ENCODE data around the gene ZNF311. TPM values are rescaled to one million over a fixed set of nuclear protein-coding genes. Genes with fewer than 3 reads are reported as not detected.
A peak's percentile ranks its signal among the peaks of the same experiment; 100 is the strongest.

Gene ZNF311
- polyA plus RNA-seq (1.7 to 2.7 TPM (median 2.6 TPM) in 3 replicates), polyA minus RNA-seq (1.5 to 1.8 TPM (median 1.6 TPM) in 3 replicates)
- 1.8 TPM for polyA plus RNA-seq (2011; ENCODE audit: low read depth)
- polyA plus RNA-seq (2011; cell fraction: cytosol; rRNA removed), result 1.0 and 1.7 TPM in 2 replicates
- 5.2 and 5.4 TPM in 2 replicates for polyA plus RNA-seq (2011; cell fraction: nucleus; rRNA removed)
- 0.87 and 1.5 TPM in 2 replicates for polyA plus RNA-seq (2012; ENCODE audit: low replicate concordance)
- not detected for polyA minus RNA-seq (2011; cell fraction: cytosol; rRNA and poly(A)+ RNA removed)
- 0.84 and 1.9 TPM in 2 replicates for polyA minus RNA-seq (2011; cell fraction: nucleus; rRNA and poly(A)+ RNA removed)

DNA sequence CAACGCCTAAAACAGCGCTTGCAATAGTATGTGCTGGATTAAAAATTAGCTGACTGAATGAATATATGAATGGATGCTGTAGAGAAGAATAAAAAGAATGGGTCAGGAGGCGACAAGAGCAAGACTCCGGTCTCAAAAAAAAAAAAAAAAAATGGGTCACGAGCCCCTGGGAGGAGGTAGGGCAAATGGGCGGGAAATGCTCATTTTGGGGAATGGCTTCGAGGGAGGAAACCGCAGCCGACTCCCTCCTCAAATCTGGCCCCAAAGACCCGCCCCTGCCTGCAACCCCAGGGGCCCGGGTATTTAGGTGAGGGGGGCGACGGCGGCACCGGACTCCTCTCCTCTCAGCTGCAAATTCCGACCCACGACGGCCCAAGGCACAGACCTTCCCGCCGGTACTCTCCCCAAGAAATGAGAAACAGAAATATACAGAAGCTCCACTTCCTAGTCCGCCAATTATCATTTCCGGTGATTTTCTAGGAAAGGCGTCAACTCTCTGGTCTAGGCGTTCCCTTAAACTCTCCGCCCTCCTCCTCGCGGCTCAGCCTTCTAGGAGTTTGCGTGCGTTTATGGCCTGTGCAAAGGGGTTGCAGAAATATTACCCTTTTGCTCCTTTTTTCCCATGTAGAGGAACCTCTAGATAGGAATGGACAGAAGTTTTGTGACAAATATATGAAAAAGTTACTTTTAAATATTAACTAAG lies at the start of gene ZNF311:
Gene ZNF311, minus strand, starts transcription at position 133 of the 703 bp plus-strand sequence. CDS start 1,361 bp downstream, outside the sequence.
- Histone ChIP-seq H3K4me1 (ENCODE audit: control insufficient read depth, extremely low read depth, insufficient read depth, low read length) (peaks cover 5% of the 10 kb centered on the region), H3K9me1 (ENCODE audit: control insufficient read depth, extremely low read depth, insufficient read depth, low read length) (no peaks in the 10 kb centered on the region), H3K9me3 (ENCODE audit: control insufficient read depth, low read depth, low read length) (no peaks in the 10 kb centered on the region), H4K20me1 (ENCODE audit: control insufficient read depth, extremely low read depth, insufficient read depth, low read length) (no peaks in the 10 kb centered on the region), H3K27ac (ENCODE audit: control insufficient read depth, insufficient read depth, low read length) (peak within 1 kb of the TSS; percentile 32), H2AFZ (ENCODE audit: control insufficient read depth, low read length) (peak within 1 kb of the TSS; percentile 91), H3K27me3 (ENCODE audit: control insufficient read depth, extremely low read depth, insufficient read depth, low read length) (no peaks in the 10 kb centered on the region), H3K4me3 (ENCODE audit: control insufficient read depth in 2 of 3, extremely low read depth in 1 of 3, insufficient read depth in 2 of 3, low read depth in 1 of 3, low read length in 3 of 3) (peak within 1 kb of the TSS; percentile 54 to 83 (median 70)), H3K4me2 (ENCODE audit: control insufficient read depth, extremely low read depth, insufficient read depth, low read depth, low read length) (peak within 1 kb of the TSS; percentile 86), H3K36me3 (ENCODE audit: control insufficient read depth in 2 of 2, extremely low read depth in 1 of 2, insufficient read depth in 2 of 2, low read length in 2 of 2) (no peaks in the 10 kb centered on the region), H3K79me2 (ENCODE audit: control insufficient read depth, insufficient read depth, low read length) (no peaks in the 10 kb centered on the region), H3K9ac (ENCODE audit: control insufficient read depth, extremely low read depth, insufficient read depth, low read length) (peak within 1 kb of the TSS; percentile 72)
- DNase-seq (ENCODE audit: low read depth, low spot score) (no peak), FAIRE-seq (peak; percentile 86)
- dilution Hi-C loops (cut with MboI; ENCODE audit: extremely low pct_ligation_motif_present, low sequenced_read_pairs), result no loop called here
- no peak for TF ChIP-seq EZH2 (IDR thresholded peaks at IDR 0.05; ENCODE audit: low read length)
- TF ChIP-seq, protein P1, sequence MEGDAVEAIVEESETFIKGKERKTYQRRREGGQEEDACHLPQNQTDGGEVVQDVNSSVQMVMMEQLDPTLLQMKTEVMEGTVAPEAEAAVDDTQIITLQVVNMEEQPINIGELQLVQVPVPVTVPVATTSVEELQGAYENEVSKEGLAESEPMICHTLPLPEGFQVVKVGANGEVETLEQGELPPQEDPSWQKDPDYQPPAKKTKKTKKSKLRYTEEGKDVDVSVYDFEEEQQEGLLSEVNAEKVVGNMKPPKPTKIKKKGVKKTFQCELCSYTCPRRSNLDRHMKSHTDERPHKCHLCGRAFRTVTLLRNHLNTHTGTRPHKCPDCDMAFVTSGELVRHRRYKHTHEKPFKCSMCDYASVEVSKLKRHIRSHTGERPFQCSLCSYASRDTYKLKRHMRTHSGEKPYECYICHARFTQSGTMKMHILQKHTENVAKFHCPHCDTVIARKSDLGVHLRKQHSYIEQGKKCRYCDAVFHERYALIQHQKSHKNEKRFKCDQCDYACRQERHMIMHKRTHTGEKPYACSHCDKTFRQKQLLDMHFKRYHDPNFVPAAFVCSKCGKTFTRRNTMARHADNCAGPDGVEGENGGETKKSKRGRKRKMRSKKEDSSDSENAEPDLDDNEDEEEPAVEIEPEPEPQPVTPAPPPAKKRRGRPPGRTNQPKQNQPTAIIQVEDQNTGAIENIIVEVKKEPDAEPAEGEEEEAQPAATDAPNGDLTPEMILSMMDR (optimal IDR thresholded peaks at IDR 0.05 in 1 of 3, IDR thresholded peaks at IDR 0.05 in 1 of 3, conservative IDR thresholded peaks at IDR 0.05 in 1 of 3; ENCODE audit: extremely low read depth in 1 of 3, insufficient read depth in 2 of 3, low read length in 3 of 3), result no peak

DNA sequence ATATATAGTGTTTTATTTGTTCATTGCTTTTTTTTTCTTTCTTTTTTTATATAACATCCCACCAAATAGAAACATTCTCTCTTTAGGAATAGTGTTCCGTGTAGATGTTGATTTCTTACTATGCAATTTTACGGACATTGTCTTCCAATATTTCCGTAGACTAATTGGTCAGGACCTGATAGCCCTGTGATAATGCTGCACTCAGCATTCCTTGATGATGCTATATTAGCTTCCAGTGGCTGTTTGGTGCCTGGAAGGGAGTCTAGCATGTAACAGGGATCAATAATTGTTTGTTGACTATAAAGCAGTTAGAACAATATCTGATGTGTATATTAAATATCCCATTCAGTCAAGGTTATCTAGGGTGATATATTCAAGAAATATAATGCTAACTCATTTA lies 46.6 kb upstream of the ZNF311 start:
- H3K9ac ChIP-seq (ENCODE audit: control insufficient read depth, extremely low read depth, insufficient read depth, low read length), result no peak overlapping the region
- H3K4me3 ChIP-seq (ENCODE audit: control insufficient read depth in 2 of 3, extremely low read depth in 1 of 3, insufficient read depth in 2 of 3, low read depth in 1 of 3, low read length in 3 of 3), result no peak overlapping the region
- FAIRE-seq (no peak), DNase-seq (ENCODE audit: low read depth, low spot score) (no peak)
- no peaks in the 10 kb centered on the region for H3K9me3 ChIP-seq (ENCODE audit: control insufficient read depth, low read depth, low read length)
- no peak overlapping the region for H2AFZ ChIP-seq (ENCODE audit: control insufficient read depth, low read length)
- H3K4me2 ChIP-seq (ENCODE audit: control insufficient read depth, extremely low read depth, insufficient read depth, low read depth, low read length), result no peak overlapping the region
- no peaks in the 10 kb centered on the region for H3K36me3 ChIP-seq (ENCODE audit: control insufficient read depth in 2 of 2, extremely low read depth in 1 of 2, insufficient read depth in 2 of 2, low read length in 2 of 2)
- H4K20me1 ChIP-seq (ENCODE audit: control insufficient read depth, extremely low read depth, insufficient read depth, low read length), result no peaks in the 10 kb centered on the region
- no peaks in the 10 kb centered on the region for H3K9me1 ChIP-seq (ENCODE audit: control insufficient read depth, extremely low read depth, insufficient read depth, low read length)
- no peak overlapping the region for H3K27ac ChIP-seq (ENCODE audit: control insufficient read depth, insufficient read depth, low read length)
- TF ChIP-seq EZH2 (IDR thresholded peaks at IDR 0.05; ENCODE audit: low read length), result no peak
- TF ChIP-seq, protein P1 (optimal IDR thresholded peaks at IDR 0.05 in 1 of 3, IDR thresholded peaks at IDR 0.05 in 1 of 3, conservative IDR thresholded peaks at IDR 0.05 in 1 of 3; ENCODE audit: extremely low read depth in 1 of 3, insufficient read depth in 2 of 3, low read length in 3 of 3), result no peak
- no peaks in the 10 kb centered on the region for H3K4me1 ChIP-seq (ENCODE audit: control insufficient read depth, extremely low read depth, insufficient read depth, low read length)
- no peaks in the 10 kb centered on the region for H3K27me3 ChIP-seq (ENCODE audit: control insufficient read depth, extremely low read depth, insufficient read depth, low read length)
- no peaks in the 10 kb centered on the region for H3K79me2 ChIP-seq (ENCODE audit: control insufficient read depth, insufficient read depth, low read length)
- dilution Hi-C loops (cut with MboI; ENCODE audit: extremely low pct_ligation_motif_present, low sequenced_read_pairs), result no loop called here
